Measurements from ENCODE around the gene SH3RF3.
A peak's percentile ranks its signal among the peaks of the same experiment; 100 is the strongest.

Gene SH3RF3

DNA sequence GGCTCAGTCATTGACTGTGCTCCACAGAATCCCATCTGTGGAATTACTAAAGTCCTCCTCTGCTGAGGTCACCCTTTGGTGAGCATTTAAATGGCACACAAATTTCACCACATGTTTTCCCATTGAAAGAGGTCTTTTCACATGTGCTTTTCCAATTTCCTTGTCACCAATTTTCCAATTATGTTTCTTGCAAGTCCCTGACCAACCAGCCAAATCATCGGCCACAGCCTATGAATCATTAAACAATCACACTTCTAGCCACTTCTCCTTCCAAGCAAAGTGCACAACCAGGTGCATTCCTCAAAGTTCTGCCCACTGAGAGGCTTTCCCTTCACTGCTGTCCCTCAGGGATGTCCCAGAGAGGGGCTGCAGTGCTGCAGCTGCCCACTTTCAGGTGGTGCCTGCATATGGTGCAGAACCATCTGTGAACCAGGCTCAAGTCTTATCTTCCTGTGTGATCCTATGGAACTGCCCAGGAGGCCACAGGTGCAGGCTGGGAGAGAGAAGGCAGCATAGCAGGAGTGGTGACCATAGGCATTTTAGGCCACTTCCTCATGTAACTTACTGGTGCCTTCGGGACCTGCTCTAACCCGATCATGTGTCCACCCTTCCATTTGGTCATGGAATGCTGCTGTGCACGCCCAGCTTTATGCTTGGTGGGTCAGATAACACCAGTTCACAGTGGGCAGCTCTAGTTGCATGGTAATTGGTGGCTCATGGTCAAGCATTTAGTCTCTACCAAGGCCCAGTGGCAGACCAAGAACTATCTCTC lies 331.7 kb downstream of the SH3RF3 start:
- no peak for DNase-seq

DNA sequence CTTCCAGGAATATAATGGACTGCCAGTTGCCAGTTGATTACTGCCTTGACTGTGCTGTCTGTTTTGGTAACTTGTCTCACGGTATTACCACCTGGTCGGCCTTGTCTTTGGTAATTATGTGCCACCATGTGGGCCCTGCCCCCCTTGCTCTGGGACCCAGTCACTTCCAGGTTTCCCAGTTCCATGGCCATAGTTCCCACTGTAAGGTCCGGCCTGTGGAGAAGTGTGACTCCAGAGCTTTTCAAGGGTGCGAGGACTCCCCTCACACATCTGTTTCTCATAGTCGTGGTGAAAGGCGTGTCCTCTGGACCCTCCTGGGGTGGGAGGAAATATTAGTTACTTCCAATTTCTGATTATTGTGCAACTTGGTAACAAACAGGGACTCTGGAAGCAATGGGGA lies 334.2 kb downstream of the SH3RF3 start:
- DNase-seq, result no peak

DNA sequence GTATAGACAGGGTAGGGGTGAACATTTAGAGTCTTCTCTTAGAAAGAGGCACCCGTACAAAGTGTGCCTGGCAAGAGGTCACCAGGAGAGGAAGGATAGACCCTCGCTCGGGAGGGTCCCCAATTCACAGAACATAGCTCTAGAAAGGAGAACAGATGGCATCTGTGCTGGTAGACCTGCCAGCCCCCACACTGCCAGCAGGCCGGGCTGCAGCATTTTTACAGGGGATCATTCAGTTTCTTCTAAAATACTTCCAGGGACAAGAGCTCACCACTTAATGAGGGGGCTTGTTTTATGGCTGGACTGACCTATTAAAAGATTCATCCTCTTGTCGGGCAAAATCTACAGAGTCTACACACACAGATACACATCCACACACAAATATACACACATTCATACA lies 334.9 kb downstream of the SH3RF3 start:
- no peak for DNase-seq

DNA sequence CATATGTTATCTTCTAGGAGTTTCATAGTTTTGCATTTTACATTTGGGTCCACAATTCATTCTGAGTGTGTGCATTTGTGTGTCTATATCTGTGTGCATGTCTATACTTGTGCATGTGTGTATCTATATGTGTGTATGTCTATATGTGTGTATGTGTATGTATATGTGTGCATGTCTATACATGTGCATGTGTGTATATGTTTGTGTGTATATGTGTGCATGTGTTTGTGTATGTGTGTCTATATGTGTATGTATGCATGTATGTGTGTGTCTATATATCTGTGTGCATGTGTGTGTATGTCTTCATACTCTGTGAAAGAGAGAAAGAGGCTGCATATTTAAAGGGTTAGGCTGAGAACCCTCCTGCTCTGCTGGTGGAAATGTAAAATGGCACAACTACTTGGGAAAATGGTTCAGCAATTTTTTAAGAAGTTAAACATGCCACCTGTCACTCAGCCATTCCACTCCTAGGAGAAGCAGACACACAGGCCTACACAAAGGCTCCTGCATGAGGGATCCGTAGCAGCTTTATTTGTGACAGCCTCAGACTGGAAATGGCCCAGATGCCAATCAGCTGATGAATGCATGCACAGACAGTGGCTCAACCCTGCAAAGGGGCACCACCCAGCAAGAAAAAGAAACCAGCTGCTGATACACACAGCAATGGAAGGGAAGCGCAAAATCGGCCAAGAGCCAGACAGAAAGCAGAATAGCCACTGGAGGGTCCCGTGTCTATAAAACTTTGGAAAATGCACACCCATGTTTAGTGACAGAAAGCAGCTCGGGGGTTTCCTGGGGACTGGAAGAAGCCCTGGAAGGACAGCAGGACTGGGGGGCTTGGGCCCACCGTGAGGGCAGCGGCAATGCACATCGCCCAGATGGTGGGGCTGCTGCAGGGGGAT lies 337.9 kb downstream of the SH3RF3 start:
- DNase-seq, result no peak

DNA sequence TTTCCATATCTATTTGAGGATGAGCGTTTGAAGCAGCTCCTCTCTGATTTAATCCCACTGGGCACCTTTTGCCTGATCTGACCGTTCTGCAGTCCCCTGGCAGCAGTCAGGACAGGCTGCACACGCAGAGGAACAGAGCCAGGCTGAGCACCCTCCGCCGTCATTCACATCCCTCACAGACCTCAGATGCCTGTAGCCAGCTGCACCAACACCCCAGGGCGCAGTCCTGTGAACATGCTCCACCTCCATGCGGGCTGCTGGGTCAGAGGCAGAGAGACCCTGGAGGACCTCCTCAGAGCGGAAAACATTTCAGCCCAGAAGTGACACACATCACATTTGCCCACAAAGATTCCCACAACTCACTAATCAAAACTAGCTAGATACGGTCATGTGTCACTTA lies 338.7 kb downstream of the SH3RF3 start:
- no peak for DNase-seq

DNA sequence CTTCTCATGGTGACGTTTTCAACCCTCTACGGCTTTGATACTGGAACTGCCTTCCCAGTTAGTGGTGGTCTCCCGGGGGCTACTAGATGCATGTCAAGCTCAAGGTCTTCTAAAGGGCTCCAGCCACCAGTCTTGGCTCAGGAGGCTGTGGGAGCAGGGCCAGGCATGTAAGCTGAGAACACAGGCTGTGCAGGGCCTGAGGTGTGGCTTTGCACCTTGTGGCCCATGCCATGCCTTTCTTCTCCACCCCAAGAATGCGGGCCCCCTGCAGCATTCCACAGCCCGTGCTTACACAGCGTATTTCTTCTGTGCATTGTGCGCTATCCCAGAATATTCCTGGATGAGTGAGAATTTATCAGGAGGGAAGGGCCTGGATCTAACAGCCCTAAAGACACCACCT lies 339.9 kb downstream of the SH3RF3 start:
- DNase-seq, result no peak

DNA sequence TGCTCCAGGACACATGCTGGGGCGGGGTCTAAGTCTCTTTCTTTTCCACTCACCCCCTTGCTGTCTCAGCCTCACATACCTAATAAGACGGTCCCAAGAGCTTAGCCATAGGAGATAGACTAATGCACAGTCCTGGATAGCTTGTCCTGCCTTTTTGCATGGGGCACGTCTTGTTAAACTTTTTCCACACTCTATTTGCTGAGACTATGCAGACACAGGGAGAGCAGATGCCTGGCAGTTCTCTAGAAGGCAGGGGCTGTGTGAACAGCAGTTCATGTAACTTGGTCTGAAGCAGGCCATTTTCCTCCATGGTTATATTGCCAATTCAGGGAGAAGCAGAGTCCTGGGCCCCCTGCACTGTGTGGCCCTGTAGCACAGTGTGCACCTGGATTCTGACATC lies 342.7 kb downstream of the SH3RF3 start:
- DNase-seq, result no peak

DNA sequence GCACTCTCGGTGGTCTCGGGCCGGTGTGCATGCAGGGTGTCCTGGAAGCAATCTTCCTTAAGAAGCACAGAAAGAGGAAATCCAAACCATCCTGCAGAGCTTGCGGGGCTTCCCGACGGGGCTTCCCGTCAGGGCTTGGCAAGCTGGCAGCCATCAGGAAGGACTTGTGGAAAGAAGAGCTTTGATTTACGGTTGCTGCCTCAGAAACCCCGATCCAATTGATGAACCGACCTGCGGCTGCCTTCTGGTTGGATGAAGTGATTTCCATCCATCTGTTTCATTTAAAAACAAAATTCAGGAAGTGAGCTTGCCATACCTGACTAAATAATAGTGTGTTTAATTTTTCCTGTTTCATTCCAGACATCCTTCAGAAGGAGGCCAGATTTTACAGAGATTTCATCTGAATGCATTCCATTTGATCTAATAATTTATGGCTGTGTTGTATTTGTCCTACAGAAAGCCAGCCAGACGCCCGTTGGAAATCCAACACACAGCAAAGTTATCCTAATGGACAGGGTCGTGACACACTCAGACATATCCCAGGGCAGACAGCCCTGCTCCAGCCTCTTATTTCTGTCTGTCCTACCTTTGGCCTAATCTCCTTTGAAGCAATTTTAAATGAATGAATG lies 343.4 kb downstream of the SH3RF3 start:
- peak in 1 of 2 experiments; percentile 30 for DNase-seq

DNA sequence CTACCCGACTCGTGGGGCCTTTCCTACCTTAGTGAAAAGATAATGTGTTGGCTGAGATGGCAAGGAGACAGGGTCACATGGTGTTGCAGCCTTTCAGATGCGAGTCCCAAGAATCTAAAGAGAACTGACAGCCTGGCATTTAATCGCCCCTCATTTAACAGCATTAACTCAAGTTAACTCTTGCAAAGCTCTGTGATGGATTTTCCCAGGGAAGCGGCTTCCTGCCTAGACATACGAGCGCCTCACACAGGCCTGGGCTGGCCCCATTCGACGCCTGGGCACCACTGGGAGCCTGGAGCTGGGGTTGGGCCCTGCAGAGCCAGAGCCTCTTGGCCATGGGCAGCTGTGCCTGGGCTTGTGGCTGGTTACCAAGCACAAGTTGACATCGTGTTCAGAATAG lies 344.0 kb downstream of the SH3RF3 start:
- DNase-seq, result peak in 1 of 2 experiments; percentile 38

DNA sequence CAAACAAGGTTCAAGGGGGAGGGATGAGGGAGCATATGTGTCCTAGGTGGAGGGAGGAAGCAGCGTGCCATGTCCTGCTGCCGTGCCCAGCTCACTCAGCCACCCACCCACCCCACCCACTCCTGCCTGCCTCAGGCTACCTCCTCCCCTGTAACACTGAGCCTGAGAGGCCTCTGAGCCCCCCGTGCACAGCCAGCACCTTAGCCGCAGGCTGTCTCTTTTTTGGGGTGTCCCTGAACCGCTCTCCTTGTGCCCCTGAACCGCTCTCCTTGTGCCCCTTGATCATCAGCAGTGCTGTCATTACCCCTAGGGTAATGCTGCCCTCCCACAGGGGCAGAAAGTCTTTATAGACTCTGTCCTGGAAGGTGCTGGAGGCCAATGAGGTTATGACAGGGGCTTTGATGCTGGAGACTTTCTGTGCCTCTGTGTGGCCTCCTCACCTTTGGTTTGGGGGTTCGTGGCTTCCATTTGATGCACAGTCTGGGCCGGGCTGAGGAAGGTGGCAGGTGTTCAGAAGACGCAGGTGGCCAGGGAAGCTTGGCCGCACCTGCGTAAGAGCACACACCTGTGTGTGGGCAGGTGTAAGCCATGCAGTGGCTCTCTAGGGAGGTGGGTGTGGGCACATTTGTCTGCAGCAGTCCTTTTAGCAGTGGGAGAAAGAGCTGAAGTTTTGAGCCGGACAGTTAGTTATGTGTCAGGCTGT lies 344.8 kb downstream of the SH3RF3 start:
- no peak for DNase-seq

DNA sequence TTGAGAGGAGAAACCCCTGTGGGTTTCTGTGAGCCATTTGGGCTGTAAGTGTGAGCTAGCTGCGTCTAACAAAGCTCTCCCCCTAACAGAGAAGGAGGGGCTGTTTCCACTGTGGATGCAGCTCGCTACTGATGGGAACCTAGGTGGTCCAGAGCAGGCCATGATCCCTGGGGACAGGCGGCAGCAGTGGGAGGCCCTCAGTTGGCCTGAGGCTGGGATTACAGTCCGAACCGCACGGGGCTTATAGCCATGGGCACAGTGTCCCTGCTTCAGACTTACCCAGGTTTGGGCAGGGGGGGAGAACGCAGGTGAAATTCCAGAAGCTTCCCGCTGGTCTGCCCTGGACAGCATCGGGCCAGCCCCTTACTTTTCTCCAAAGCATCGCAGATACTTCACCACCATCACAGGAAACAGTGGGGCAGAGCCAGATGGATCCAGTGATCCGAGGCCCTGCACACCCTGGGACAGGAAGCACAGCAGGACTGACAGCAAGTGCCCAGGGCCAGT lies 345.4 kb downstream of the SH3RF3 start:
- DNase-seq, result no peak

DNA sequence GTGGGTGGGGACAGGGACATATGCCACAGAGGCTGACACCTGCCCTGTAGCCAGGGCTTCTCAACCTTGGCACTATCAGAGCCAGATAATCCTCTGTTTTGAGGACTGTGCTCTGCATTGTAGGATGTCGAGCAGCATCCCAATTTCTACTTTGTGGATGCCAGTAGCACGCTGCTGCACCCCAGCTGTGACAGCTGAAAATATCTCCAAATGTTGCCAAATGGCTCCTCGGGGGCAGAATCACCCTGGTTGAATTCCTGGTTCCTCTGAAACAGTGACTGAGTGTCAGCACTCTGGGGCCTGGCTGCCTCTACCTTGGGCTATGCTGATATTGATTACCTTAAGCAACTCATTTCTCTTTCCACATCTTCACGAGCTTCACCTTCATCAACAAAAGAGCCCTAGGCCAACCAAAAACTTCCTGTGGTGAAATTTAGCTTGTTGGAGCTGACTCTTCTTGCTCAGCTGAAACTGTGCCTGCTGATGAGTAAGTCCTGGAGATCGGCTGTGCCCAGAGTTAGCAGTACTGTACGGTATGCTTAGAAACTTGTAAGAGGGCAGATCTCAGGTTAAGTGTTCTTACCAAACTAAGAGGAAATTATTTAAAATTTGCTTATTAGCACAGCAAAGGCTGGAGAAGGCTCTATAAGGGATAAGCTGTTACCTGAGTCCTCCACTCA lies 346.7 kb downstream of the SH3RF3 start:
- DNase-seq, result no peak

DNA sequence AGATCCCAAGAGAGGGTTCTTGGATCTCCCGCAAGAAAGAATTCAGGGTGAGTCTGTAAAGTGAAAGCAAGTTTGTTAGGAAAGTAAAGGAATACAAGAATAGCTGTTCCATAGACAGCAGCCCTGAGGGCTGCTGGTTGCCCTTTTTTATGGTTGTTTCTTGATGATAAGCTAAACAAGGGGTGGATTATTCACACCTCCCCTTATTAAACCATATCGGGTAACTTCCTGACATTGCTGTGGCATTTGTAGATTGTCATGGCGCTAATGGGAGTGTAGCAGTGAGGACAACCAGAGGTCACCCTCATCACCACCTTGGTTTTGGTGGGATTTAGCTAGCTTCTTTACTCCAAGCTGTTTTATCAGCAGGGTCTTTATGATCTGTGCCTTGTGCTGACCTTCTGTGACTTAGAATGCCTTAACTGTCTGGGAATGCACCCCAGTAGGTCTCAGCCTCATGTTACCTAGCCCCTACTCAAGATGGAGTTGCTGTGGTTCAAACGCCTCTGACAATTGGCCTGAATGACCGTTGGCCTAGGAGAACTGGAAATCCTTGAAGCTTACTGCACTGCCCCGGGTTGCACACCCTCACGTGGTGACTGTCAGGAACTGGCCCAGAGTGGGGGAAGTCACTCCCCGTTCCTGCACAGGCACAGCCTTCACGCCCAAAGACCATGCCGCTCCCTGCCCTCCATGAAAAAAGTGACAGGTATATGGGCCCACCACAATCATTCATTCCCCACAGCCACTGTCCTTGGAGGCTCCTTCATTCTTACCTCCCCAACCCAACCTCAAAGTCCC lies 347.8 kb downstream of the SH3RF3 start:
- DNase-seq, result no peak

DNA sequence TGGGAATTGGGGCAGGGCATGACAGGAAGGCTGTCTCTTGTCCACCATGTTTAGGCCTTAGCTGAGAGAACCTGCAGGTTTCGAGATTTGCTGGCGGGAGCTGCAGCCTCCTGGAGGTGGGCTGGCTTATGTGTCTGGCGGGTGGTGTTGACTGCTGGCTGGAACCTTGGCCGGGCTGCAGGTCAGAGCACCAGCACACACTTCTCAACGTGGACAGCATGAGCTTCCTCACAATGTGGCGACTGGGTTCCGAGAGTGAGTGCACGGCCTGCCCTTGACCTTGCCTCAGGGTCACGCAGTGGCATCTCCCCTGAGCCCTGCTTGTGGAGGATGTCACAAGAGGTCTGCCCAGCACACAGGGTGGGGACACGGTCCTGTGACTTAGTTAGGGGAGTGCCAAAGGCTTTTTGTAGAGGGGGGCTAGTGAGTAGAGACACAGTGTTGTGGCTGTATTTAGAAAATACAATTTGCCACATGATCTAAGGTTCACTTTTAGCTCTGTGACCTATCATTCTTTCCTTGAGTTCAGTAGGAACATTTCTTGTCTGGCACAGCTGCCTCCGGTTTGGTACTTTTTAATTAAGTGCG lies 350.0 kb downstream of the SH3RF3 start:
- DNase-seq, result no peak

DNA sequence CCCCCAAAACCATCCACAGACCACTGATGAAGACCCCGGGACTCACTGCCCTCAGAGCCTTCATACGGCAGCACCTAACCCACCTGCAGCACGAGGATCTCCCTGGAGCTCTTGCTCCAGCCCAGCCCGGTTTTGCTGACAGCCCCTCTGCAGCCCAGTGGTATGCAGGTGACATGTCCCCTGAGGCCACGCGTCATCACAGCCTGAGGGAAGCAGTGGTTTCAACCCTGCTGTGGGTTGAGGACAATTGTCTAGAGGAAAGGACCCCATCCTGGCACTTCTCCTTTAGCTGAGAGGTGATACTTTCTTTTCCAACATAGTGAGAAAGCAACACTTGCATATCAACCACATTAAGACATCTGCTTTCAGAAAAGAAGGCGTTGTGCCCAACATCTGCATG lies 350.8 kb downstream of the SH3RF3 start:
- DNase-seq, result no peak

DNA sequence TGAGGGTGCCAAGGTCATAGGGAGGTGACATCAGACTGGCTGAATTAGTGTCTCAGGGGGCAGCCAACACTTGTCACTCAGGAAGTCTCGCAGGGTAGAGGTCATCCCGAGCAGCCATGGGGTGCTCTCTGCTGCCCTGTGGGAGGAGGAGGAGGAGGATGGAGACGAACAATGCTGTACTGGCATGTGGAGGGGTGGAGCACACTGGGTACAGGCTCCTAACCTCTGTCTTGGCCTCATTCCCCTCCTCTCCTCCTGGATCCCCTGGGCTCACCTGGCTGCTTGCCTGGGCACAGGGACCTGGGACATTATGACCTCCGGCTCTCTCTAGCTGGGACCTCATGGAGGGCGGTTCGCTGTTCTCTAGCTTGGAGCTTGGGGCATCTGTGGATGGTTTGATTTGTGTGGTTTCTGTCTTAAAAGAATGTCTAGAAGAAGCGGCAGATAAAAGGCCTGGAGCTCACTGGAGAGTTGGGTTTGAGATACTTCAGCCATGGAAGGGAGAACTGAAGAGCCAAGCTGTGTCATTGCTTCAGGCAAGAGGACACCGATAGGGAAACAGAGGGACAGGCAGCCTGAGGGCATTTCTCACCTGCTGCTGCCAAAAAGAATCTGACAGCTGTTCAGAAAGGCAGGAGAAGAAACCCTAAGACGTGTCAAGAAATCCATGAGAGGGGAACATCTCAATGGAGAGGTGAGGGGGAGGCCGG lies 351.6 kb downstream of the SH3RF3 start:
- no peak for DNase-seq

DNA sequence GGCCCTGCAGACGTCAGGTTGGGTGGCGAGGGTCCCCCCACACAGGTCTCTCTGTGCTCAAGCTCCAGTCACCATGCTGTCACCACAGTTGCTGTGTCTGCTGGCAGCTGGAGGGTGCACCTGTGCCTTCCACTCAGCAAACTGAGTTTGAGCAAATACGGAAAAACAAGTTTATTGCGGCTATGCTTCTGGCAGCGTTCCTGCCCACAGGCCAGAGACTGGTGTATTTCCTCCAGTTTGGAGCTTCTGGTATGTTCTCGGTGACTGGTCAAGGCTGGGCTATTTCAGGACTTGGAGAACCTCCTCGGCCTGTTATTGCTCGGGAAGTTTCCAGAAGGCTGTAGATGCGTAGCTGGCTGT lies 352.2 kb downstream of the SH3RF3 start:
- DNase-seq, result no peak

DNA sequence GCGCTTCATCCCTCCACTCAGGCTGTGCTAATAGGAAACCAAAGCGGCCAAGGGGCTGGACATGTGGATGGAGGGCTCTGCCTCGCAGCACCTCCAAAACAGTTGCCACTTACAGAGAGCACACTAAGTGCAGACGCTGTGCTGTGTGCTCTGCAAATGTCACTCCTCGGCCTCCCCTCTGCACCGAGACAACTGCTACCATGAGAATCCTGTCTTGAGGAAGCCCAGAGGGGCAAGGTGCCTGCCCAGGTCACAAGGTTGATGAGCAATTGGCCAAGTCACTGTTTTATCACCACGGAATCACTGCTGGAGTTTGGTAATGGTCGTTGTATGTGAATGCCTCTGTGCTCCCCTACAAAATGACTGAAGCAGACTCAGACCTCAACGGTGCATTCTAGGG lies 352.6 kb downstream of the SH3RF3 start:
- DNase-seq, result no peak

DNA sequence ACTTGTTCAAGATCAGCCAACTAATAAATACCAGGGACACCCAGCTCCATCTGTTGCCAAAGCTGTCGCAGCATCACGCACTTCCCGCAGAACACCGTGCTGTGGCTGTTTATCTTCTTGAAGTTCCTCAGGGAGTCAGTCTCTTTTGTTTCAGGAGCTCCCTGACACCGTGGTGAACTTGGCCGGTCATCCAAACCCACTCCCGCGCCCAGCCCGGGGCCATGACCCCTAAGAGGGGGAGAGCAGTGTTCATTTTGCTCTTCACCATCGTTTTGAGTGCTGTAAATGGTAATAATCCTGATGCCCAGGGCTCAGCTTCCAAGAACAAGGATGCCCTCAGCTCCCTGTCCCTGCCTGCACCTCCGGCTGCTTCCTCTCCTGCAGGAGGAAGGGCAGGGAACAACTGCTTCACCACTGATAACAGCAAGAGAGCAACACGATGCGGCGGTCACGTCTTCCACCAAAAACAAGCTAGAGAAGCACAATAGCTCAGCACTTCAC lies 353.4 kb downstream of the SH3RF3 start:
- DNase-seq, result no peak

All from NCI-H446 (cell line).